HPDE6-E6E7 (cell line): ENCODE measurements around the gene ARHGEF2.
A peak's percentile ranks its signal among the peaks of the same experiment; 100 is the strongest.

Experiments
- DNase-seq: peaks from one replicate; pipeline ENCODE4 v3.0.0; 2011; ENCODE audit warnings: missing footprints; ENCODE audit errors: extremely low spot score

The ARHGEF2 gene

GRCh38 chr1:155912056-155912536, 66.3 kb downstream of the ARHGEF2 start:
- no peak for DNase-seq

- DNase-seq: peak; percentile 74
Measured at GRCh38 chr1:155911156-155912055, 66.9 kb downstream of the ARHGEF2 start, which contains the start of gene RIT1. TSS of gene RIT1 (minus strand) at chr1:155911349. CDS start at chr1:155910761, 588 bp downstream.

GRCh38 chr1:155910621-155911121, 67.7 kb downstream of the ARHGEF2 start:
- DNase-seq: no peak

- no peak for DNase-seq
Measured at GRCh38 chr1:155909894-155910293, 68.5 kb downstream of the ARHGEF2 start.

GRCh38 chr1:155904261-155904660, 74.1 kb downstream of the ARHGEF2 start:
- DNase-seq: no peak

- DNase-seq: no peak
Measured at GRCh38 chr1:155900161-155900560, 78.2 kb downstream of the ARHGEF2 start.

- DNase-seq: no peak
Measured at GRCh38 chr1:155899683-155900082, 78.7 kb downstream of the ARHGEF2 start.

- DNase-seq: no peak
Measured at GRCh38 chr1:155898888-155899287, 79.5 kb downstream of the ARHGEF2 start.

- DNase-seq: no peak
Measured at GRCh38 chr1:155897746-155898145, 80.6 kb downstream of the ARHGEF2 start.
